ENCODE data around the gene GSTT4.

GRCh38 chr22:24040946-24041345 is 35.7 kb upstream of the GSTT4 start:
- TF ChIP-seq POLR2A (IDR thresholded peaks at IDR 0.05) (no peak), POLR2AphosphoS5 (IDR thresholded peaks at IDR 0.05) (no peak)
